Hepatocyte (in vitro differentiated cells): ENCODE measurements around the gene EIF2B4.

ENCODE experiments used
- CTCF ChIP-seq: fragments of 200-600 bp; sonication (generic); IDR thresholded peaks from 2 replicates; pipeline ENCODE4 v1.5.1; 2016; ENCODE audit warnings: antibody characterized with exemption, mild to moderate bottlenecking; ENCODE audit not compliant: poor library complexity
- EZH2 ChIP-seq: fragments of 200-600 bp; sonication (generic); IDR thresholded peaks from 2 replicates; pipeline ENCODE4 v1.6.1; 2016; ENCODE audit warnings: antibody characterized with exemption, mild to moderate bottlenecking, borderline replicate concordance

GRCh38 chr2:27324720-27325119, 45.4 kb downstream of the EIF2B4 start:
- TF ChIP-seq CTCF (no peak), EZH2 (no peak)
